ENCODE data around the gene KIF1A.

Gene KIF1A

DNA sequence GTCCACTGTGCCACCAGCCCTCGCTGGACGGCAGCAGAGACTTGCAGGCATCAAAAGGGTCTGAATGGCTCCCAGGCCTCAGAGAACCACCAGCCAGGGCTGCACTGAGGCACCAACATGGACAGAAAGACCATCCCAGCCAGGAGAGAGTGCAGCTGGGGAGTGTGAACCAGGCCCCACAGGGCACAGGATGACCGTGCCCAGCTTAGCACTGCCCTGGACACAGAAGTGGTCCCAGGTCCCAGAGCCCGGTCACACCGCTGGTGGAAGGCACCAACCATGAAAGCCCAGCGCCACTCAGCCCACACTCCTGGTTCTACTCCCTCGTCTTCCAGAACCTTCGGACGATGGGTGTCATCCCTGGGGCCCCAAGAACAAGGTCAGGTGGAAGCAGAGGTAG is 107.9 kb downstream of the KIF1A start:
- DNase-seq = no peak
- no peaks in the 10 kb centered on the region for H3K9me3 ChIP-seq (replicated peaks; ENCODE audit: insufficient read depth, low read length)
- H3K79me2 ChIP-seq (ENCODE audit: low read length) = no peaks in the 10 kb centered on the region
- TF ChIP-seq EZH2 (optimal IDR thresholded peaks at IDR 0.05; ENCODE audit: low read depth, low read length) (no peak), EZH2phosphoT487 (IDR thresholded peaks at IDR 0.05; ENCODE audit: low read length) (no peak)
- TF ChIP-seq, protein P1, sequence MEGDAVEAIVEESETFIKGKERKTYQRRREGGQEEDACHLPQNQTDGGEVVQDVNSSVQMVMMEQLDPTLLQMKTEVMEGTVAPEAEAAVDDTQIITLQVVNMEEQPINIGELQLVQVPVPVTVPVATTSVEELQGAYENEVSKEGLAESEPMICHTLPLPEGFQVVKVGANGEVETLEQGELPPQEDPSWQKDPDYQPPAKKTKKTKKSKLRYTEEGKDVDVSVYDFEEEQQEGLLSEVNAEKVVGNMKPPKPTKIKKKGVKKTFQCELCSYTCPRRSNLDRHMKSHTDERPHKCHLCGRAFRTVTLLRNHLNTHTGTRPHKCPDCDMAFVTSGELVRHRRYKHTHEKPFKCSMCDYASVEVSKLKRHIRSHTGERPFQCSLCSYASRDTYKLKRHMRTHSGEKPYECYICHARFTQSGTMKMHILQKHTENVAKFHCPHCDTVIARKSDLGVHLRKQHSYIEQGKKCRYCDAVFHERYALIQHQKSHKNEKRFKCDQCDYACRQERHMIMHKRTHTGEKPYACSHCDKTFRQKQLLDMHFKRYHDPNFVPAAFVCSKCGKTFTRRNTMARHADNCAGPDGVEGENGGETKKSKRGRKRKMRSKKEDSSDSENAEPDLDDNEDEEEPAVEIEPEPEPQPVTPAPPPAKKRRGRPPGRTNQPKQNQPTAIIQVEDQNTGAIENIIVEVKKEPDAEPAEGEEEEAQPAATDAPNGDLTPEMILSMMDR (IDR thresholded peaks at IDR 0.05; ENCODE audit: low read length) = no peak
- no peaks in the 10 kb centered on the region for H3K4me1 ChIP-seq (ENCODE audit: low read length)
- H3K27me3 ChIP-seq (replicated peaks; ENCODE audit: insufficient read depth, low read length) = peaks cover 95% of the 10 kb centered on the region
- H3F3A ChIP-seq (ENCODE audit: insufficient read depth, low read length) = no peaks in the 10 kb centered on the region
- H3K9me2 ChIP-seq (replicated peaks; ENCODE audit: insufficient read depth, low read length) = no peaks in the 10 kb centered on the region
- no peak overlapping the region for H2AFZ ChIP-seq (ENCODE audit: low read length)
- H3K27ac ChIP-seq (ENCODE audit: low read length) = no peak overlapping the region
- no peaks in the 10 kb centered on the region for H3K36me3 ChIP-seq (replicated peaks; ENCODE audit: insufficient read depth, low read length)
- no peak overlapping the region for H3K4me3 ChIP-seq (ENCODE audit: low read length)
- H3K4me2 ChIP-seq (ENCODE audit: low read depth, low read length) = no peak overlapping the region
- no peak overlapping the region for H3K9ac ChIP-seq (ENCODE audit: low read length)
- H4K20me1 ChIP-seq (ENCODE audit: insufficient read depth, low read length) = no peaks in the 10 kb centered on the region

DNA sequence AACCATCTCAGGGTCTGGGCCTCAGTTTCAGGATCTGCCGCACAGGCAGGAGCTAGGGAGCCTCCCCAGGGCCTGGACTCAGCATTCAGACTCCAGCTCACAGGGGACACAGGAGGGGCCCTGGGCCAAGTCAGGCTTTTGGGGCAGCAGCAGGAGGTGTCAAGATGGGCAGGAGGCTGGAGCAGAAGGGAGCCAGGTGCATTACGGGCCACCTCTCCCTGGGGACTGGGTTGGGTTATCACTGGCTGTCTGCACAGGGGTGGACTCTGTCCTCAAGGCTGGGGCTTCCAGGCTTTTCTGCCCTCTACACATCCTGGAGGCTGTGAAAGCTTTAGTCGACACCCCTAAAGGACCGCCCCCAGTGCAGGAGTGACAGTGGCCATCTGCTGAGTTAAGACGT is 108.3 kb downstream of the KIF1A start:
- H3K79me2 ChIP-seq (ENCODE audit: low read length) = no peaks in the 10 kb centered on the region
- no peak for DNase-seq
- H3K27me3 ChIP-seq (replicated peaks; ENCODE audit: insufficient read depth, low read length) = peaks cover 95% of the 10 kb centered on the region
- no peak overlapping the region for H2AFZ ChIP-seq (ENCODE audit: low read length)
- TF ChIP-seq EZH2phosphoT487 (IDR thresholded peaks at IDR 0.05; ENCODE audit: low read length) = no peak
- TF ChIP-seq EZH2 (optimal IDR thresholded peaks at IDR 0.05; ENCODE audit: low read depth, low read length) = no peak
- TF ChIP-seq, protein P1 (IDR thresholded peaks at IDR 0.05; ENCODE audit: low read length) = no peak
- H3K27ac ChIP-seq (ENCODE audit: low read length) = no peak overlapping the region
- no peaks in the 10 kb centered on the region for H3F3A ChIP-seq (ENCODE audit: insufficient read depth, low read length)
- H3K4me1 ChIP-seq (ENCODE audit: low read length) = no peaks in the 10 kb centered on the region
- H3K36me3 ChIP-seq (replicated peaks; ENCODE audit: insufficient read depth, low read length) = no peaks in the 10 kb centered on the region
- no peaks in the 10 kb centered on the region for H4K20me1 ChIP-seq (ENCODE audit: insufficient read depth, low read length)
- H3K9me2 ChIP-seq (replicated peaks; ENCODE audit: insufficient read depth, low read length) = no peaks in the 10 kb centered on the region
- H3K4me2 ChIP-seq (ENCODE audit: low read depth, low read length) = no peak overlapping the region
- H3K4me3 ChIP-seq (ENCODE audit: low read length) = no peak overlapping the region
- H3K9ac ChIP-seq (ENCODE audit: low read length) = no peak overlapping the region
- no peaks in the 10 kb centered on the region for H3K9me3 ChIP-seq (replicated peaks; ENCODE audit: insufficient read depth, low read length)

DNA sequence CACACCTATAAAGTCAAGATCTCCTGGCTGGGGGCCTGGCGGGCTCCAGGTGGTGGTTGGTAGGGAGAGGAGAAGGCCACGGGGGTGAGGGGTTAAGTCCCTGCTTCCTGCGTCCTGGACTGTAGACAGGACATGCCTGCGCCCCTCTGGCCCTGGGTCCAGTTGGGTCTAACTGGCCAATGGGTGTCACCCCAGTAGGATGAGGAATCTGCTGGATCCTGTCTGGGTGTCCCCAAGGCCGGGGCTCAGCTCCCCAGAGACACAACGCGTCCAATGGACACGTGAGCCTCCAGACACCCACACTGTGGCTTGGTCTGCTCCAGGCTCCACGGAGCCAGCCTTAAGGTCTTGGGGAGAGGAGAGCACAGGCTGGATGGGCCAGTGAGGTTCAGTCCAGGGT is 108.7 kb downstream of the KIF1A start:
- TF ChIP-seq, protein P1 (IDR thresholded peaks at IDR 0.05; ENCODE audit: low read length) = no peak
- TF ChIP-seq EZH2phosphoT487 (IDR thresholded peaks at IDR 0.05; ENCODE audit: low read length) = no peak
- no peak for TF ChIP-seq EZH2 (optimal IDR thresholded peaks at IDR 0.05; ENCODE audit: low read depth, low read length)
- Histone ChIP-seq H3F3A (ENCODE audit: insufficient read depth, low read length) (no peaks in the 10 kb centered on the region), H3K9ac (ENCODE audit: low read length) (no peak overlapping the region), H3K79me2 (ENCODE audit: low read length) (no peaks in the 10 kb centered on the region), H3K36me3 (replicated peaks; ENCODE audit: insufficient read depth, low read length) (no peaks in the 10 kb centered on the region), H3K9me3 (replicated peaks; ENCODE audit: insufficient read depth, low read length) (no peaks in the 10 kb centered on the region), H3K9me2 (replicated peaks; ENCODE audit: insufficient read depth, low read length) (no peaks in the 10 kb centered on the region), H3K4me3 (ENCODE audit: low read length) (no peak overlapping the region), H3K27me3 (replicated peaks; ENCODE audit: insufficient read depth, low read length) (peaks cover 95% of the 10 kb centered on the region), H2AFZ (ENCODE audit: low read length) (no peak overlapping the region), H4K20me1 (ENCODE audit: insufficient read depth, low read length) (no peaks in the 10 kb centered on the region), H3K27ac (ENCODE audit: low read length) (no peak overlapping the region), H3K4me1 (ENCODE audit: low read length) (no peaks in the 10 kb centered on the region), H3K4me2 (ENCODE audit: low read depth, low read length) (no peak overlapping the region)
- no peak for DNase-seq

Data from MM.1S (cell line).